Globus pallidus (tissue), 1 donor: ENCODE data around the gene HAO1.

Experiments used
- DNase-seq: peaks from one replicate; pipeline ENCODE4 v3.0.0-alpha.2; 2015; ENCODE audit warnings: low spot score

The HAO1 gene

GRCh38 chr20:7926767-7927166 lies 13.5 kb downstream of the HAO1 start:
- no peak for DNase-seq

GRCh38 chr20:7926323-7926722 lies 13.9 kb downstream of the HAO1 start:
- no peak for DNase-seq

- DNase-seq, result no peak
Observed at GRCh38 chr20:7924692-7925091, 15.6 kb downstream of the HAO1 start.

- no peak for DNase-seq
Observed at GRCh38 chr20:7916648-7917047, 23.6 kb downstream of the HAO1 start.

- DNase-seq, result no peak
Observed at GRCh38 chr20:7912551-7912950, 27.7 kb downstream of the HAO1 start.

GRCh38 chr20:7911586-7912330 lies 28.5 kb downstream of the HAO1 start:
- DNase-seq, result peak; percentile 30

GRCh38 chr20:7908905-7909304 lies 31.4 kb downstream of the HAO1 start:
- no peak for DNase-seq

- no peak for DNase-seq
Observed at GRCh38 chr20:7903429-7903828, 36.8 kb downstream of the HAO1 start.

- no peak for DNase-seq
Observed at GRCh38 chr20:7902879-7903278, 37.4 kb downstream of the HAO1 start.

- DNase-seq, result no peak
Observed at GRCh38 chr20:7897781-7898364, 42.4 kb downstream of the HAO1 start.

- no peak for DNase-seq
Observed at GRCh38 chr20:7893014-7893730, 47.1 kb downstream of the HAO1 start.

- DNase-seq, result no peak
Observed at GRCh38 chr20:7891705-7892104, 48.6 kb downstream of the HAO1 start.

GRCh38 chr20:7889736-7890135 lies 50.5 kb downstream of the HAO1 start:
- no peak for DNase-seq

- DNase-seq, result no peak
Observed at GRCh38 chr20:7883741-7884140, 56.5 kb downstream of the HAO1 start.

- no peak for DNase-seq
Observed at GRCh38 chr20:7883309-7883708, 56.9 kb downstream of the HAO1 start.

- no peak for DNase-seq
Observed at GRCh38 chr20:7882076-7882475, 58.2 kb downstream of the HAO1 start.

GRCh38 chr20:7881551-7881950 lies 58.7 kb downstream of the HAO1 start:
- DNase-seq, result no peak

GRCh38 chr20:7879883-7880282 lies 60.4 kb downstream of the HAO1 start:
- no peak for DNase-seq

GRCh38 chr20:7868108-7868507 lies 72.2 kb downstream of the HAO1 start:
- DNase-seq, result no peak

GRCh38 chr20:7866285-7866684 lies 74.0 kb downstream of the HAO1 start:
- no peak for DNase-seq

GRCh38 chr20:7859356-7859802 lies 80.9 kb downstream of the HAO1 start:
- DNase-seq, result peak; percentile 38

- no peak for DNase-seq
Observed at GRCh38 chr20:7858734-7859250, 81.5 kb downstream of the HAO1 start.

- no peak for DNase-seq
Observed at GRCh38 chr20:7856756-7857155, 83.5 kb downstream of the HAO1 start.
